GM13977 (cell line): ENCODE measurements around the gene GUCY1B1.
A peak's percentile ranks its signal among the peaks of the same experiment; 100 is the strongest.

Experiments
- DNase-seq: peaks from one replicate; pipeline ENCODE4 v3.0.0; 2012; ENCODE audit warnings: low spot score
- CTCF ChIP-seq: IDR thresholded peaks from 2 replicates; pipeline ENCODE4 v1.5.1; 2012; ENCODE audit warnings: mild to moderate bottlenecking, control low read depth; ENCODE audit not compliant: insufficient read depth; ENCODE audit errors: extremely low read depth, missing control alignments
- in situ Hi-C: fragments of 300-500 bp; cut with MboI; formaldehyde crosslinking; loops from one replicate; pipeline ENCODE4 v1.12.0; 2022; ENCODE audit warnings: low sequenced_read_pairs, low pct_unique_long_range_greater_than_20kb, mixed read lengths, inconsistent platforms; ENCODE audit not compliant: unreplicated experiment

Gene GUCY1B1

GRCh38 chr4:155757745-155758265 is 1.0 kb upstream of the GUCY1B1 start:
- TF ChIP-seq CTCF: no peak
- DNase-seq: no peak
- in situ Hi-C loops: no loop called here

GRCh38 chr4:155759372-155760252 is 791 bp downstream of the GUCY1B1 start:
- peak; percentile 54 for DNase-seq
- no peak for TF ChIP-seq CTCF

GRCh38 chr4:155761047-155761446 is 2.2 kb downstream of the GUCY1B1 start:
- DNase-seq: no peak
- no peak for TF ChIP-seq CTCF
- in situ Hi-C loops: no loop called here

More at GRCh38 chr4:155759372-155760252, 791 bp downstream of the GUCY1B1 start:
- in situ Hi-C loops: no loop called here

- no peak for TF ChIP-seq CTCF
- DNase-seq: no peak
- in situ Hi-C loops: no loop called here
Observed at GRCh38 chr4:155761916-155762315, 3.1 kb downstream of the GUCY1B1 start.

GRCh38 chr4:155762334-155762733 is 3.5 kb downstream of the GUCY1B1 start:
- in situ Hi-C loops: no loop called here

GRCh38 chr4:155763551-155763950 is 4.7 kb downstream of the GUCY1B1 start:
- no peak for TF ChIP-seq CTCF

More at GRCh38 chr4:155762334-155762733, 3.5 kb downstream of the GUCY1B1 start:
- no peak for DNase-seq
- TF ChIP-seq CTCF: no peak

More at GRCh38 chr4:155763551-155763950, 4.7 kb downstream of the GUCY1B1 start:
- DNase-seq: no peak
- in situ Hi-C loops: no loop called here
